ENCODE data around the gene SPATS2L. TPM values are rescaled to one million over a fixed set of nuclear protein-coding genes. Genes with fewer than 3 reads are reported as not detected.

SPATS2L gene
- total and polyA plus RNA-seq, 2 donors (not counting 1 experiment from before 2014, with no cell fraction given), result 0.27 to 0.44 TPM

GRCh38 chr2:200396781-200397242, 90.3 kb downstream of the SPATS2L start:
- no peaks in the 10 kb centered on the region for H3K79me2 ChIP-seq (ENCODE audit: control insufficient read depth, insufficient read depth, low read length)
- TF ChIP-seq EZH2 (IDR thresholded peaks at IDR 0.05; ENCODE audit: borderline replicate concordance, insufficient read depth, low read depth, low read length, poor library complexity, severe bottlenecking) (no peak), CTCF (IDR thresholded peaks at IDR 0.05) (no peak)

GRCh38 chr2:200397785-200398184, 91.3 kb downstream of the SPATS2L start:
- H3K9me3 ChIP-seq (ENCODE audit: control extremely low read depth in 1 of 3, control insufficient read depth in 2 of 3, insufficient read depth in 1 of 3, low read length in 2 of 3), result no peaks in the 10 kb centered on the region
- H3K9me3 Mint-ChIP-seq (ENCODE audit: insufficient read depth), result no peaks in the 10 kb centered on the region
- H3K27me3 ChIP-seq (replicated peaks in 1 of 4; ENCODE audit: control extremely low read depth in 1 of 4, control insufficient read depth in 3 of 4, insufficient read depth in 4 of 4, low read length in 3 of 4), result no peaks in the 10 kb centered on the region
- DNase-seq (no peak), ATAC-seq (ENCODE audit: low read depth) (no peak)
- no peaks in the 10 kb centered on the region for H3K36me3 ChIP-seq (replicated peaks in 1 of 2; ENCODE audit: control extremely low read depth in 1 of 2, control insufficient read depth in 1 of 2, extremely low read depth in 1 of 2, insufficient read depth in 2 of 2, low read length in 1 of 2)
- H3K4me1 ChIP-seq (ENCODE audit: control insufficient read depth in 2 of 2, insufficient read depth in 2 of 2, low read length in 2 of 2), result no peaks in the 10 kb centered on the region
- no peak overlapping the region for H3K4me3 ChIP-seq (ENCODE audit: control extremely low read depth in 1 of 5, extremely low read depth in 1 of 5, insufficient read depth in 1 of 5, low read depth in 2 of 5, low read length in 4 of 5)
- WGBS (ENCODE audit: insufficient coverage), result 89% methylated on average over 3 of the region's 4 CpGs
- intact Hi-C loops (cut with micrococcal nuclease), result no loop called here
- H3K27ac ChIP-seq (ENCODE audit: low read length in 2 of 2), result no peak overlapping the region
- H3K79me2 ChIP-seq (ENCODE audit: control insufficient read depth, insufficient read depth, low read length), result no peaks in the 10 kb centered on the region
- no peak overlapping the region for H3K27ac Mint-ChIP-seq
- no peaks in the 10 kb centered on the region for H3K4me1 Mint-ChIP-seq
- H4K20me1 ChIP-seq (ENCODE audit: control insufficient read depth, insufficient read depth, low read length, poor library complexity, severe bottlenecking), result no peaks in the 10 kb centered on the region
- no peak overlapping the region for H3K9ac ChIP-seq (ENCODE audit: low read length)
- H3K27me3 Mint-ChIP-seq, result peaks cover 13% of the 10 kb centered on the region
- no peak overlapping the region for H3K4me2 ChIP-seq (replicated peaks; ENCODE audit: low read depth, low read length, poor library complexity, severe bottlenecking)
- TF ChIP-seq CTCF (IDR thresholded peaks at IDR 0.05) (no peak), EZH2 (IDR thresholded peaks at IDR 0.05; ENCODE audit: borderline replicate concordance, insufficient read depth, low read depth, low read length, poor library complexity, severe bottlenecking) (no peak)
- H2AFZ ChIP-seq (ENCODE audit: insufficient read depth, low read depth, low read length, poor library complexity, severe bottlenecking), result no peak overlapping the region
- ChIA-PET CTCF (interaction anchor here (0.6 to 1.1 kb wide), 2 partner anchors 9 to 12 kb away, joined by 3 to 4 read pairs; no protein-coding TSS in a partner anchor), POLR2A (no interaction called here)
- no peak overlapping the region for H3K4me3 Mint-ChIP-seq

More at GRCh38 chr2:200396781-200397242, 90.3 kb downstream of the SPATS2L start:
- Histone ChIP-seq H4K20me1 (ENCODE audit: control insufficient read depth, insufficient read depth, low read length, poor library complexity, severe bottlenecking) (no peaks in the 10 kb centered on the region), H3K4me2 (replicated peaks; ENCODE audit: low read depth, low read length, poor library complexity, severe bottlenecking) (no peak overlapping the region), H3K4me1 (ENCODE audit: control insufficient read depth in 2 of 2, insufficient read depth in 2 of 2, low read length in 2 of 2) (no peaks in the 10 kb centered on the region), H3K27ac (ENCODE audit: low read length in 2 of 2) (no peak overlapping the region), H3K4me3 (ENCODE audit: control extremely low read depth in 1 of 5, extremely low read depth in 1 of 5, insufficient read depth in 1 of 5, low read depth in 2 of 5, low read length in 4 of 5) (no peak overlapping the region), H2AFZ (ENCODE audit: insufficient read depth, low read depth, low read length, poor library complexity, severe bottlenecking) (no peak overlapping the region), H3K27me3 (replicated peaks in 1 of 4; ENCODE audit: control extremely low read depth in 1 of 4, control insufficient read depth in 3 of 4, insufficient read depth in 4 of 4, low read length in 3 of 4) (no peaks in the 10 kb centered on the region), H3K9ac (ENCODE audit: low read length) (no peak overlapping the region), H3K9me3 (ENCODE audit: control extremely low read depth in 1 of 3, control insufficient read depth in 2 of 3, insufficient read depth in 1 of 3, low read length in 2 of 3) (no peaks in the 10 kb centered on the region), H3K36me3 (replicated peaks in 1 of 2; ENCODE audit: control extremely low read depth in 1 of 2, control insufficient read depth in 1 of 2, extremely low read depth in 1 of 2, insufficient read depth in 2 of 2, low read length in 1 of 2) (no peaks in the 10 kb centered on the region)
- ChIA-PET POLR2A (no interaction called here), CTCF (interaction anchor here (1.1 kb wide), 1 partner anchor 13 kb away, joined by 3 read pairs; no protein-coding TSS in a partner anchor)
- no peak overlapping the region for H3K27ac Mint-ChIP-seq
- H3K9me3 Mint-ChIP-seq (ENCODE audit: insufficient read depth), result no peaks in the 10 kb centered on the region
- no CpG with 5 or more reads among the region's 2 CpGs for WGBS (ENCODE audit: insufficient coverage)
- intact Hi-C loops (cut with micrococcal nuclease), result no loop called here
- ATAC-seq (ENCODE audit: low read depth) (no peak), DNase-seq (no peak)
- no peaks in the 10 kb centered on the region for H3K4me1 Mint-ChIP-seq
- H3K27me3 Mint-ChIP-seq, result peaks cover 10% of the 10 kb centered on the region
- H3K4me3 Mint-ChIP-seq, result no peak overlapping the region
